Tibial nerve (tissue), 4 donors: Measurements from ENCODE around the gene TMEM178B.

Experiments used
- EP300 ChIP-seq, 2 donors: sonication (generic); formaldehyde crosslinking; IDR thresholded peaks; one replicate each; pipeline ENCODE4 v1.6.1; 2017; ENCODE audit warnings: antibody characterized with exemption in 2 of 2, mild to moderate bottlenecking in 1 of 2
- POLR2A ChIP-seq, 2 donors: fragments of 450-650 bp; IDR thresholded peaks; one replicate each; pipeline ENCODE4 v1.6.1; 2017; ENCODE audit warnings: antibody characterized with exemption in 2 of 2, mild to moderate bottlenecking in 2 of 2, moderate library complexity in 2 of 2
- TF ChIP-seq, protein P1 (sequence below), 5 experiments: fragments of 200-600 bp in 3 of 5; fragments of 450-650 bp in 2 of 5; sonication (generic) in 3 of 5; IDR thresholded peaks; one replicate each; pipeline ENCODE4 v1.5.1; 2016 to 2019; ENCODE audit warnings: antibody characterized with exemption in 5 of 5, mild to moderate bottlenecking in 3 of 5, moderate library complexity in 2 of 5

DNA sequence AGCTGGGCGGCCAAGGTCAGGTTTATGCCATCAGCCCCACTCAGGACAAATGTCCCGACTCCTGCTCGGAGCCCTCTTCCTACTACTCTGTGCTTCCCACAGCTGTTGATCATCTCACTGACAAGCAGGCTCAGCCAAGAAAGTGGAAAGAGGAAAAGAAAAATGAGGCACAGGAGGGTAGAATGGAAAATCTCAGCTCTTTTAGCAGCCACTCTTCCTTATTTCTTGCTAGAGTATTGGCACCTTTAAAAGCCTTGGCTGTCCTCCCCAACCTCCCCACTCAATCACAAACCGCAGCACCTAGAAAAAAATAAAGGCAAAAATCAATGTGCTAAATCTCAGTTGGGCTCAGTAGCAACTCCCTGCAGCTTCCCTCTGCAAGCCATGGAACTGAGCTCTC, 442.1 kb downstream of the TMEM178B start:
- TF ChIP-seq, protein P1, sequence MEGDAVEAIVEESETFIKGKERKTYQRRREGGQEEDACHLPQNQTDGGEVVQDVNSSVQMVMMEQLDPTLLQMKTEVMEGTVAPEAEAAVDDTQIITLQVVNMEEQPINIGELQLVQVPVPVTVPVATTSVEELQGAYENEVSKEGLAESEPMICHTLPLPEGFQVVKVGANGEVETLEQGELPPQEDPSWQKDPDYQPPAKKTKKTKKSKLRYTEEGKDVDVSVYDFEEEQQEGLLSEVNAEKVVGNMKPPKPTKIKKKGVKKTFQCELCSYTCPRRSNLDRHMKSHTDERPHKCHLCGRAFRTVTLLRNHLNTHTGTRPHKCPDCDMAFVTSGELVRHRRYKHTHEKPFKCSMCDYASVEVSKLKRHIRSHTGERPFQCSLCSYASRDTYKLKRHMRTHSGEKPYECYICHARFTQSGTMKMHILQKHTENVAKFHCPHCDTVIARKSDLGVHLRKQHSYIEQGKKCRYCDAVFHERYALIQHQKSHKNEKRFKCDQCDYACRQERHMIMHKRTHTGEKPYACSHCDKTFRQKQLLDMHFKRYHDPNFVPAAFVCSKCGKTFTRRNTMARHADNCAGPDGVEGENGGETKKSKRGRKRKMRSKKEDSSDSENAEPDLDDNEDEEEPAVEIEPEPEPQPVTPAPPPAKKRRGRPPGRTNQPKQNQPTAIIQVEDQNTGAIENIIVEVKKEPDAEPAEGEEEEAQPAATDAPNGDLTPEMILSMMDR (IDR thresholded peaks at IDR 0.05), result no peak
- TF ChIP-seq POLR2A (IDR thresholded peaks at IDR 0.05) (no peak), EP300 (IDR thresholded peaks at IDR 0.05) (no peak)
